Caki2 (cell line): ENCODE data around the gene ARMC5. TPM values are rescaled to one million over a fixed set of nuclear protein-coding genes. Genes with fewer than 3 reads are reported as not detected.
"Not testable (repeated sequence)": the region's sequence is repeated elsewhere in the genome, so short reads cannot be mapped to it uniquely, and the experiment has no call there.

Source experiments
- DNase-seq: peaks from one replicate; pipeline ENCODE4 v3.0.0-alpha.2; 2015; ENCODE audit warnings: low read depth
- in situ Hi-C: cut with HindIII; loops from 2 replicates; pipeline ENCODE4 v1.10.0; 2016; ENCODE audit warnings: low sequenced_read_pairs, low pct_unique_long_range_greater_than_20kb, mixed read lengths
- total RNA-seq: library from RNA; depleted of rRNA; stranded (reverse); fragments of >200 nt; shearing (Covaris generic); gene quantifications from 2 replicates; pipeline ENCODE4 v1.2.3, GENCODE V29; 2014; ENCODE audit warnings: low replicate concordance

The ARMC5 gene
- total RNA-seq, 1 experiment from 2014 or later = 22.5 TPM

GRCh38 chr16:31486045-31486444 lies 26.7 kb downstream of the ARMC5 start:
- in situ Hi-C loops = no loop called here

DNA sequence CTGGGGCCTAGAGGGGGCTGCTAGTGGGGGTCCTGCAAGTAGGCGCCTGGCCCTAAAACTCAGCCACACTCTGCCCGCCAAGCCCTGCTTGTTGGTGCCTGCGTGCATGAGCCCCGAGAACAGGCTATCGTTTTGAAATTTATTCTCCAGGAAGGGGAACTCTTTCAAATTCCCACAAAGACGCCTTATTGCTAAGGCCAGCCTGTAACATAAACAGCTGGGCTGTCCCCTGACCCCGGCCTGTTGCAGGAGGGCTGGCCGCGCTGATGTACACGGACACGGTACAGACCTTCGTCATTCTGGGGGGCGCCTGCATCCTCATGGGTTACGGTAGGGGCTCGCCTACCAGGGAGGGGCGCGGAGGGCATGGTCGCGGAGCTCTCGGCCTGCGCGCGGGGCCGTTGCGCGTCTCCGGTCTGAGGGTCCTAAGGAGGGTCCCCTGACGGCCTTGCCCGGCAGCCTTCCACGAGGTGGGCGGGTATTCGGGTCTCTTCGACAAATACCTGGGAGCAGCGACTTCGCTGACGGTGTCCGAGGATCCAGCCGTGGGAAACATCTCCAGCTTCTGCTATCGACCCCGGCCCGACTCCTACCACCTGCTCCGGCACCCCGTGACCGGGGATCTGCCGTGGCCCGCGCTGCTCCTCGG lies 27.9 kb downstream of the ARMC5 start:
- in situ Hi-C loops = no loop called here

More at GRCh38 chr16:31486045-31486444, 26.7 kb downstream of the ARMC5 start:
- DNase-seq = no peak

GRCh38 chr16:31487720-31488467 lies 28.6 kb downstream of the ARMC5 start:
- in situ Hi-C loops = no loop called here
- DNase-seq = peak; percentile 57

More for the DNA sequence above, 27.9 kb downstream of the ARMC5 start:
- DNase-seq = no peak

GRCh38 chr16:31488468-31489297 lies 29.4 kb downstream of the ARMC5 start:
- no peak for DNase-seq
- in situ Hi-C loops = no loop called here

DNA sequence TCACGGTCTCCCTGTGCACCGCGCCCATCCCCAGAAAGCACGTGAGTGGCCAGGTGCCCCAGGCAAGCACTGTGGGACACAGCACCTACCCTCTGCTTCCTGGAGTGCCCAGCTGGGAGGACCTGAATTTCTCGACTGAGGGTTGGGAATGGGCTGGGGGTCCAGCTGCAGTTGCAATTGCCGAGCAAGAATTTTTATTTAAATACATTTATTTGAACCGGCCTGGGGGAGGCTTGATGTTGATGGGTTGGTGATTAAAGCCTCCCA lies 29.9 kb downstream of the ARMC5 start:
- in situ Hi-C loops = no loop called here
- DNase-seq = no peak

DNA sequence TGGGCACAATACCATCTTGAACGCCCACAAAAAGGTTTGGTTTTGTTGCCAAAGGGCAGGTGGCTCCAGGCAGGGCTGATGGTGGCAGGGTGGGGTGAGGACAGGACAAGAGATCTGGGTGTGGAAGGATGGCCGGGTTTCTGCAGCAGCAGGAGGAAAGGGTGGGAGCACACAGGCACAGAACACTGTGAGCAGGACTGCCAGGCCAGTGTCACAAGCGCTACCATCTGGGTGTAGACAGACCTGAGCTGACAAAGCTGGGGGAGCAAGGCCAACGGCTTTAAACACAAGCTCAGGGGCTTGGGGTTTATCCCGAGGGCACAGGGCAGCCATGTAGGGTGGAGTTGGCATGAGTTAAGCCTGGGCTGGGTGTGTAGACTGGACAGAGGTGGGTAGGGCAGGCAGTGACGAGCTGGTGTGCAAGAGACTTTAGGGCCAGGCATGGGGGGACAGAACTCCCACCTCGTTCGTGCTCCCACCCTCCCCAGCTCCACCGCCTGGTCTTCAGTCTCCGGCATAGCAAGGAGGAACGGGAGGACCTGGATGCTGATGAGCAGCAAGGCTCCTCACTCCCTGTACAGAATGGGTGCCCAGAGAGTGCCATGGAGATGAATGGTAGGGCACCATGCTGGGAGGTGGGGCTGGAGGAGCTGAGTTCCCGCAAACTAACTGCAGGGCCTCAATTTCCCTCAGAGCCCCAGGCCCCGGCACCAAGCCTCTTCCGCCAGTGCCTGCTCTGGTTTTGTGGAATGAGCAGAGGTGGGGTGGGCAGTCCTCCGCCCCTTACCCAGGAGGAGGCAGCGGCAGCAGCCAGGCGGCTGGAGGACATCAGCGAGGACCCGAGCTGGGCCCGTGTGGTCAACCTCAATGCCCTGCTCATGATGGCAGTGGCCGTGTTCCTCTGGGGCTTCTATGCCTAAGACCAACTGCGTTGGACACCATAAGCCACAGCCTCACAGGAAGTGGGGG lies 30.6 kb downstream of the ARMC5 start:
- DNase-seq = no peak
- in situ Hi-C loops = no loop called here

GRCh38 chr16:31491778-31492418 lies 32.6 kb downstream of the ARMC5 start:
- no peak for DNase-seq
- in situ Hi-C loops = no loop called here

DNA sequence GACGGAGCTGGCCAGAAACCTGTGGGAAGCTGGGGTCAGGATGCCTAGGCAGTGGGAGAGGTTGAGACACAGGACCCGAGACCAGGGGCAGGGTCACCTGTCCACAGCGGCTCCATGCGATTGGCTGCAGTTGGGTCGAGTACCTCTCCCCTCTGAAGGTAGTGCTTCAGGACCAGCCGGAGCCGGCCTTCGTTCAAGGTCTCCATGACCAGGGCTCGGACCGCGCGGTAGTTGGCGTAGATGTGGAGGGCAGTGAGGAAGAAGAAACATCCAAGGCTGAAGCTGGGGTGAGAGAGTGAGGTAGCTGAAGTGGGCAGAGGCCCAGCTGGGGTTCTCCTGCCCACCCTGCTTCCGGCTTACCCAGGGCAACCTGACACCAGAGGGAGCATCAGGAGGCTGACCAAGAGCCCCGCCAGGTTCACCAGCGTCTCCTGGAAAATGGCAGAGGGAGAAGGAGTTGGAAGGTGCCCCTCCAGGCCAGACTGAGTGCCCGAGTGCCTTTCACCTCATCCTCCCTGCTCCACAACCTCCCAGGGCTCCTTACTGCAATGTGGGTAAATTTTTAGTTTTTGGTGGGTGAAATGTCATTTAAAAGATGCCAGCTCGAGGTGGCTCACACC lies 34.3 kb downstream of the ARMC5 start:
- no peak for DNase-seq
- in situ Hi-C loops = no loop called here

DNA sequence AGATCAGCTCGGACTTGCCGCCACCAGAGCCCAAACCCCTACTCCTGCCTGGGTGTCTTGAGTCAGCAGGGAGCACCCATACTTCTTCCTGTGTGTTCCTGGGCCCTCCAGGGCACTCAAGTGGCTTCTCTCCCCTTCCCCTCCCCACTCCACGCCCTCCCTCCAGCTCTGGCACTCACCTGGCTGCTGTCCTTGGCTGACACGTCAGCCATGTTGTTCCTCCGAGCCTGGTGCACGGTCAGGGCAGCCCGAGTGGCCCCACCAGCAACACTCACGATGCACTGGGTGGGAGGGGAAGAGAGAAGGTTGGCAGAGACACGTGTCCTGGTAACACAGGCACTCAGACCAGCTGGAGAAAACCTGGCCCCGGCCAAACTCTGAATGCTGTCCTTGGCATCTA lies 37.4 kb downstream of the ARMC5 start:
- no peak for DNase-seq
- in situ Hi-C loops = no loop called here

GRCh38 chr16:31498493-31498892 lies 39.2 kb downstream of the ARMC5 start:
- in situ Hi-C loops = no loop called here

GRCh38 chr16:31499928-31500327 lies 40.6 kb downstream of the ARMC5 start:
- in situ Hi-C loops = no loop called here

More at GRCh38 chr16:31498493-31498892, 39.2 kb downstream of the ARMC5 start:
- DNase-seq = no peak

DNA sequence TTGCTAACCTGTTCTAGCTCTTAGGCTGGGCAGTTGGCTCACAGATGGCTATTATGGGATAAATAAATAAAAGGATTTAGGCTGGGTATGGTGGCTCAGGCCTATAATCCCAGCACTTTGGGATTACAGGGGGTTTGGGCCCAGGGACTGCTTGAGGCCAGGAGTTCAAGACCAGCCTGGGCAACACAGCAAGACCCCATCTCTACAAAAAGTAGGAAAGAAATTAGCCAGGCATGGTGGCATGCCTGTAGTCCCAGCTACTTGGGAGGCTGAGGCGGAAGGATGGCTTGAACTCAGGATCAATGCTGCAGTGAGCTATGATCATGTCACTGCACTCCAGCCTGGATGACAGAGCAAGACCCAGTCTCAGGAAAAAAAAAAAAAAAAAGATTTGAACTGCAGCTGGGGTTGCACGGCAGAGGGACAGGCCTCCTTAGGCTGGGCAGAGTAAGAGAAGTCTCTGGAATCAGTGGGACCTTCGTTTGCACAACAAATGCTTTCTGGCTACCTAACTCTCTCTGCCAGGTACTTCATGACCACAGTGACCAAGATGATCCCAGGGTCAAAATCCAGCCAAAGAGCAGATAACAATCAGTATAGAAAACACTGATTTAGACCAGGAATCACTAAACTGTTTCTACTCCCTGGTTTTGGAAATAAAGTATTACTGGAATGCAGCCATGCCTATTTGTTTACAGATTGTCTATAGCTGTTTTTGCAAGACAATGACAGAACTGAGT lies 42.1 kb downstream of the ARMC5 start:
- DNase-seq = no peak
- in situ Hi-C loops = no loop called here

More at GRCh38 chr16:31499928-31500327, 40.6 kb downstream of the ARMC5 start:
- no peak for DNase-seq

- in situ Hi-C loops = no loop called here
- no peak for DNase-seq
Measured at GRCh38 chr16:31501966-31502348, 42.7 kb downstream of the ARMC5 start.

DNA sequence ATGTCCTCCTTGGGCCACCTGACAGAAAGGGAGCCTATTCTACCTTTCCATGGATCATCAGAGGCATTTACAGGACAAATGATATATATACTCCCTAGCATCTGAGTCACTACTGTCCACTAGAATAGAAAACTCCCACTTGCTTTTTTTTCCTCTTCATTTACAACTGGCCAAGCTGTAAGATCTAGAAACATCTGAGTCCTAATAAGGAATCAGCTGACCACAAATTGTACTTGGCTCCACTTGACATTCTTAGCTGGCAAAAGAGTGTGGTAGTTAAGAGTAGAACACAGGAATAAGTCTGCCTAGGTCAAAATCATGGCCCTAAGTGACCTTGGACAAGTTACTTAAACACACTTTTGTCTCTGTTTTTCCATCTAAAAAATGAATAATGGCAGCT lies 43.7 kb downstream of the ARMC5 start:
- in situ Hi-C loops = no loop called here

DNA sequence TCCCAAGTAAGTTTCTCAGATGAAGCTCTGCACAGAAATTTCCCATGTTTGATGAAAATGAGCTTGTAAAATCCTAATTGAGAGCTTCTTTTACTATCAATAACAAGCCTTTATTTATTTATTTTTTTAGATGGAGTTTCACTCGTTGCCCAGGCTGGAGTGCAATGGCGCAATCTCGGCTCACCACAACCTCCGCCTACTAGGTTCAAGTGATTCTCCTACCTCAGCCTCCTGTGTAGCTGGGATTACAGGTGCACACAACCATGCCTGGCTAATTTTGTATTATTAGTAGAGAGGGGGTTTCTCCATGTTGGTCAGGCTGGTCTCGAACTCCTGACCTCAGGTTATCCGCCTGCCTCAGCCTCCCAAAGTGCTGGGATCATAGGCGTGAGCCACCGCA lies 44.3 kb downstream of the ARMC5 start:
- DNase-seq, in situ Hi-C loops: not testable (repeated sequence)

More for the DNA sequence above, 43.7 kb downstream of the ARMC5 start:
- DNase-seq = no peak

GRCh38 chr16:31504159-31504558 lies 44.9 kb downstream of the ARMC5 start:
- in situ Hi-C loops = no loop called here
- DNase-seq = no peak

- no peak for DNase-seq
- in situ Hi-C loops = no loop called here
Measured at GRCh38 chr16:31505483-31505882, 46.2 kb downstream of the ARMC5 start.
